GM18520 (cell line): ENCODE results near the gene CLCN2.

Experiments used
- ATAC-seq: cut with Tn5 transposase; IDR thresholded peaks from one replicate; pipeline ENCODE4 v1.9.1; 2021; ENCODE audit not compliant: unreplicated experiment

CLCN2 gene

DNA sequence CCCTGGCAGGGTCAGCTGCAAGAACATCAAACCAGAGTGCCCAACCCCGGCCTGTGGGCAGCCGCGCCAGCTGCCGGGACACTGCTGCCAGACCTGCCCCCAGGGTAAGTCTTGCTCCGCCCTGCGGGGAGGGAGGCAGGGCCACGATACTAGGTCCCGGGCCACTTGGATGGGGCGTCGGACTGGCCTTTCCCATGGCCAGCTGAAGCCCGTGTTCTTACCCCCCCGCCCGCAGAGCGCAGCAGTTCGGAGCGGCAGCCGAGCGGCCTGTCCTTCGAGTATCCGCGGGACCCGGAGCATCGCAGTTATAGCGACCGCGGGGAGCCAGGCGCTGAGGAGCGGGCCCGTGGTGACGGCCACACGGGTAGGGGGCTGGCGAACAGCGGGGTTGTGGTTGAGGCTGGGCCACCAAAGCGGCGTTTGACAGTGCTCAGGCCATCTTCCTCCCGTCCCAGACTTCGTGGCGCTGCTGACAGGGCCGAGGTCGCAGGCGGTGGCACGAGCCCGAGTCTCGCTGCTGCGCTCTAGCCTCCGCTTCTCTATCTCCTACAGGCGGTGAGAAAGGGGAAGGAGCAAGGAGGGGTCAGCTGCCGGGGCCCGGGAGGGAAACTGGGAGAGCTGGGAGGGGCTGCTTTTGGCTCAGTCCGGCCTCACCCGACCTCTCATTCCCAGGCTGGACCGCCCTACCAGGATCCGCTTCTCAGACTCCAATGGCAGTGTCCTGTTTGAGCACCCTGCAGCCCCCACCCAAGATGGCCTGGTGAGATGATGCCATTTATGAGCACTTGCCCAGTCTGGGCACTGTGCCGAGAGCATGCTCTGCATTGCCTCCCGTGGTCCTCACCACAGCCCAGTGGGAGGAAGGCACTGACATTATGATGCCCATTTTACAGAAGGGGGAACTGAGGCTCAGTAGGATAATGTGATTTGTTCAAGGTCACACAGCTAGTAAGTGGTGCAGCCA lies 20.1 kb upstream of the CLCN2 start:
- no peak for ATAC-seq

DNA sequence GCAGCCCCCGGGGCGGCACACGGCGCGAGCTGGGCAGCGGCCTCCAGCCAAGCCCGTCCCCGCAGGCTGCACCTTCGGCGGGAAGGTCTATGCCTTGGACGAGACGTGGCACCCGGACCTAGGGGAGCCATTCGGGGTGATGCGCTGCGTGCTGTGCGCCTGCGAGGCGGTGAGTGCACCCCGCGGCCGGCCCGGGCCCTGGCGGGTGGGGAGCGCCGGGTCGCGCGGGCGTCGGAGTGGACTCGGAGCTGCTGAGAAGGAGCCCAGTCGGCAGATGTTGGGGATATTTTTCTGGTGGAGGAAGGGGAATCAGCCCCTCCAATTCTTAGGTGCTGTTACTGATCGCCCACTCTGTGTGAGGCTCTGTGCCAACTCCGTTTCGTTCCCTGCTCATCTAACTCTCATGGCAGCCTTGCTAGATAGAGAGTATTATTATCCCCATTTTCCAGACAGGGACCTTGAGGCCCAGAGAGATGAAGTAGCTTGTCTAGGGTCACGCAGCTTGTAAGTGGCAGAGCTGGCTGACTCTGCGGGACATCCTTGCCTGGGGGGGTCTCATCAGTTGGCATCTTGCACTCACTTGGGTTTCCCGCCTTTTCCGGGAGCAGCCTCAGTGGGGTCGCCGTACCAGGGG lies 19.3 kb upstream of the CLCN2 start:
- no peak for ATAC-seq

DNA sequence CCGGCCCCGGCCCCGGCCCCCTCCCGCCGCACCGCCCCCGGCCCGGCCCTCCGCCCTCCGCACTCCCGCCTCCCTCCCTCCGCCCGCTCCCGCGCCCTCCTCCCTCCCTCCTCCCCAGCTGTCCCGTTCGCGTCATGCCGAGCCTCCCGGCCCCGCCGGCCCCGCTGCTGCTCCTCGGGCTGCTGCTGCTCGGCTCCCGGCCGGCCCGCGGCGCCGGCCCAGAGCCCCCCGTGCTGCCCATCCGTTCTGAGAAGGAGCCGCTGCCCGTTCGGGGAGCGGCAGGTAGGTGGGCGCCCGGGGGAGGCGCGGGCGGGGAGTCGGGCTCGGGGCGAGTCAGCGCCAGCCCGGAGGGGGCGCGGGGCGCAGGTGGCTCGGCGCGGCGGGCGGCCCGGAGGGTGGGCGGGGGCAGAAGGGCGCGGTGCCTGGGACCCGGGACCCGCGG lies 18.8 kb upstream of the CLCN2 start:
- no peak for ATAC-seq

- ATAC-seq = no peak
These were observed 18.2 kb upstream of the CLCN2 start, which contains the start of gene CHRD for GRCh38 chr3:184379358-184380184. Gene CHRD (plus strand): TSS chr3:184380054. CDS start chr3:184380319, 265 bp downstream.

DNA sequence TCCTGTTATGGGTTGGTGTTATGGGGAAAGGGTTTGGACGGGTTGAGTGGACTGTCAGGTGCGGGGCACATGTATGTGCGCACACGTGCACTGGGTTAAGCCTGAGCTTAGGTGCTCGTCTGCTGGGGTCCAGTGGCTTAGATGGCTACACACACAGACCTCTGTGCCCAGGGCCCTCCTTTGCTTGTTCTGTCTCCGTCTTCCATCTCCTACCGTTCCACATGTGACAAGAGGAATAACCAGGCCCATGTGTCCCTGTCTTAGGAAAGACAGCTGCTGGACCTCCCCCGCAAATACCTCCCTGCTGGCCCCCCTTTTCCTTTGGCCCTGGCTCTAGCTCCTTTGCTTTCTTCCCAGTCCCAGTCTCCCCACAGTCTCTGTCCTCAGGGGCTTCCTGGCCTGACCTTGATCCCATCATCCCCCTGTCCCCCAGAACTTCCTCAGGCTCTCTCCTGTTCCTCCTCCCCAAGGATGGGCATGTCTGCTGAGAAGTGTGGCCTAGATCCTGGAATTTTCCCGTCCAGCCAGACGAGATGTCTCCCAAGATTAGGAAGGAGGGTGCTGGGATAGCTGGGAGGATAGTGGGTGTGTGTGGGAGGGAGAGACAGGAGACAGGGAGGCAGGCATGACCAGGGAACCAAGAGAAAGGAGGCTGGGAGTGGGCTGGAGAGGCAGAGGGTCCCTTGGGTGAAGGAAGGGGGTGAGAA lies 17.4 kb upstream of the CLCN2 start:
- ATAC-seq = no peak

- no peak for ATAC-seq
These were observed 16.6 kb upstream of the CLCN2 start, which contains the start of gene THPO for GRCh38 chr3:184377882-184378445. Gene THPO (minus strand): TSS chr3:184378207. CDS start chr3:184376259, 1,948 bp downstream.

DNA sequence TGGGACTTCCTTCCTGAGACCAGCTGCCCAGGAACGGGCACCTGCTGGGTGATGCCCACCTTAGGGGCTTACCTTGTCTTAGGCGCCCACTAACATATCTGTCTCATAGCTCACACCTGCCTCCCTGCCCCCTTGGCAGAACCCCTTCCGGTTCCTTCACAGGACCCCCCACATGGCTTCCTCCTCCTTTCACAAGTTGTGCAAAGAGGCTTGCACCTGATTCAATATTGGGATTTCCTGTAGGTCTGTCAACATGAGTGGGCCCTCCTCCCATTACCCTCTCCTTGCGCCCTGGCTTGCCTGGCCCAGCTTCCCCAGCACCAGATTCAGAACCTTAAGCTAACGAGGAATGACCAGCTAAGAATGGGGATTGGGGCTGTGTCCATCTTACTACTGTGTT lies 16.0 kb upstream of the CLCN2 start:
- no peak for ATAC-seq

DNA sequence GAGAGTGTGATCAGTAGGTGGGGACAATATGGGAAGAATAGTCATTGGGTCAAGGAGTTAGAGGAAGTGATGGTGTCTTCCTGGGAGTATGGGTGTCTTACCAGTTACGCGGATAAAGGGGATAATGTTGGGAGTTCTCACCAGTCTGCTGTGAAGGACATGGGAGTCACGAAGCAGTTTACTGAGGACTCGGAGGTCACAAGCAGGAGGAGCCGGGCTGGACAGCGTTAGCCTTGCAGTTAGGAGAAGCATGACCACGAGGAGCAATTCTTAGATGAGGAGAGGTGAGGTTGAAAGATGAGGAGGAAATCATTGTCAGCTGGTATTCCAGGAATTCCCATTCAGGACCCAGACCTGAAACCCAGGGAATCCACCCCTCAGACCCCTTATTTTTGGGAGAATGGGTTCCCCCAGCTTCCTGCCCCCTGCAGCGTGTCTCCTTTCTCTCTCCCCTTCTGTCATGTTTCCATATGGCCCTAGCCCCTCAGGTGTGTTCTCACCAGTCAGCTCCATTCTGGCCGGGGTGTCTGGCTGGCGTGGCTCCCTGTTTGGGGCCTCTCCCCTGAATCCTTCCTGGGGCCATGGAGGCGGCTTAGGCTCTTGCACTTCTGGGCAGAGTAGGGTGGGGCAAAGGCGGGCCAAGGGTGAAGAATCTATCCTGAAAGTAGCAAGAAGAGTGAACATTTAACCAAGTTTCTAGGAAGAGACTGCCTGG lies 14.5 kb upstream of the CLCN2 start:
- no peak for ATAC-seq

- ATAC-seq = no peak
These were observed 12.0 kb upstream of the CLCN2 start for GRCh38 chr3:184373422-184373821.

GRCh38 chr3:184372911-184373310 lies 11.5 kb upstream of the CLCN2 start:
- ATAC-seq = no peak

DNA sequence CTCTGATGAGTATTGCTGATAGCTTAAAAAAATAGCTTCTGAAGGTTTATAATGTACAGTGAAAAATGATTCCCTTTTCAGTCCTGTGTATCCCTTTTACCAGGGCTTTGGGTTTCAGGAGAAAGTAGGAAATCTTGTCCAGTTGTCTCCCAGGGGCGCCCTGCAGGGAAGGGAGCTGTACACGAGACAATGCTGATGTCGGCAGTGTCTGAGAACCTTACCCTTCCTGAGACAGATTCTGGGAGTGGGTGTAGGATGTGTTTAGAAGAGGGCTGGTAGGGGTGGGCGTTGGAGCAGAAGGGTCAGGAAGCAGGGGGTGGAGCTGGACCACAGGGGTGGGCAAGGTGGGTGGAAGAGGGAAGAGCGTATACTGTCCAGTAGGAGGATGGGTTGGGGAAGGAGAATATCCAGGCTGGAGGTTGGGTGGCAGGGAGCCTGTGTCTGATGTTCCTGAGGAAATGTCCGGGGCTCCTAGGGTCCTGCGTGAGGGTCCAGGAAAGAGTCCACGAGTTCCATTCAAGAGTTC lies 11.0 kb upstream of the CLCN2 start:
- no peak for ATAC-seq

- ATAC-seq = peak; percentile 50
These were observed 10.2 kb upstream of the CLCN2 start for GRCh38 chr3:184371570-184372018.

- no peak for ATAC-seq
These were observed 7.3 kb upstream of the CLCN2 start for GRCh38 chr3:184368586-184369183.

GRCh38 chr3:184368116-184368515 lies 6.7 kb upstream of the CLCN2 start:
- no peak for ATAC-seq

GRCh38 chr3:184366619-184367289 lies 5.3 kb upstream of the CLCN2 start:
- ATAC-seq = no peak

DNA sequence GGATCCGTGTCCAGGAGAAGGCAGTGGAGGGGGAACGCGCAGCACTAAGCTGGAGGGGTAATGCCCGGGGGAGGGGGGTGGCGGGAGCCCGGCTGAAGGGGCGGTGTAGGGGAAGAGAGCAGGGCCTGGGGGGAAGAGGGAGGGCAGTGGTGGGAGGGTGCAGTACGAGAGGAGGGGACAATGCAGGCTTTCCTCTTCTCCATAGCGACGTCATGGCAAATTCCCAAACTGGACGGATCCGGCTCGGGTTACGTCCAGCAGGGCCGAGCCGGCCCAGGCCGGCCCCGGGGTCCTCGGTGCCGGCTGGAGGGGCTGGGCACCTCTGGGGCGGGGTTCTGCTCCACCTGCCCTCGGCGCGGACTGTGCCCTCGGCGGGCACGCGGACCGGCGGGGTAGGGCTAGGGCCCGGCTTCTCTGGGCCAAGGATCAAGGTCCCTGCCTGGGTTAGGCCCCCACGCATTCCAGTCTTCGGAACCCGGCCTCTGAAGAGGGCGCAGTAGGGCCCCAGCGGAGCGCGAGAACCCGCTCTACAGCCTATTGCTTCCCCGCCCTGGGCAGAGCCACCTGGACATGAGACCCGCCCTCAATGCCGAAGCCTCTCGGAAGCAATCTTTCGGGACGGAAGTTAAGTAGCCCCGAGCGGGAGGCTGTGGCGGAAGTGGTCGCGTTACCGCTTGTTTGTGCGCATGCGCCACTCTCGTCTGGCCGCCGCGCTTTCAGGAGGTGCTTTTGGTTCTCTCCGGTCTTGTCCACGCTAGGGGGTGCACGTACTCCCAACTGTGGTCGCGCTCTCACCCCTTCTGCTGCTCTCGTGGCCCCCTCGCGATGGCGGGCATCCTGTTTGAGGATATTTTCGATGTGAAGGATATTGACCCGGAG lies 1.5 kb upstream of the CLCN2 start:
- peak; percentile 88 for ATAC-seq

DNA sequence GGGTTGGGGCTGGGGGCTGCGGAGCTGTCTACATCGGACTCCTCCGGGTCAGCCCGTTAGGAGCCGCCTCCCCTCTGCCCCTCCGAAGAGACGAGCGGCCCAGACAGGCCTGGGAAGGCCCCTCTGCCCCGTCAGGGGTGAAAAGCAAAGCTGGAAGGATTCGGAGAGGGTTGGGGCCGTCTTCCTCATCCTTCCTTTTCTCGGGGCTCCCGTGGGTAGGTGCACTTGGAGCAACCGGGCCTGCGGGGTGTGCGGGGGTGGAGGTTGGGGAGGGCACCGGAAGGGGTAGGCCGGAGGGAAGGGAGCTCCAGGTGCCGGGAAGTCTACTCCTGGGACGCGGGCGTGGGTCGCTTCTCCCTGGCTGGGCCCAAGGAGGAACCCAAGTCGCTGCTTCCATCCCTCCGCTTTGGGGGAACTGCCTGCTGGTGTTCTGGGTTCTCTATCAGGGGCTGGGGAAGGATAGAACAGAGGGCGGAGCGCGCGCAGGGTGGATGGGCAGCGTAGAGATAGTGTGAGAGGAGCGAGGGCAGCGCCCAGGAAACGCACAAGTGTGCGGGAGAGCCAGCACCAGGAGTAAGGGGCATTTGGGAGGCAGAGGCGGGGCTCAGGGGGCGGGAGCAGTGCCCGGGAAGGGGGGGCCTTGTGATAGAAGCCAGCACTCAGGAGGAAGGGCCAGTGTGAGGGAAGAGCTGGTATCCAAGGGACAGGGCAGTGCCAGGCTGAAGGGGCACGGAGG lies 695 bp upstream of the CLCN2 start:
- no peak for ATAC-seq
